Stimulated activated CD4-positive, alpha-beta T cell treated with anti-CD3 and anti-CD28 coated beads, Interleukin-2, amount 100 ng/mL, for 4 hours (primary cell): ENCODE data around the gene ETFA.
A peak's percentile ranks its signal among the peaks of the same experiment; 100 is the strongest.

Source experiments
- DNase-seq: peaks from one replicate; pipeline ENCODE4 v3.0.0-alpha.2; 2020; ENCODE audit warnings: low read depth

ETFA gene

GRCh38 chr15:76340198-76340802, 29.0 kb upstream of the ETFA start:
- no peak for DNase-seq

DNA sequence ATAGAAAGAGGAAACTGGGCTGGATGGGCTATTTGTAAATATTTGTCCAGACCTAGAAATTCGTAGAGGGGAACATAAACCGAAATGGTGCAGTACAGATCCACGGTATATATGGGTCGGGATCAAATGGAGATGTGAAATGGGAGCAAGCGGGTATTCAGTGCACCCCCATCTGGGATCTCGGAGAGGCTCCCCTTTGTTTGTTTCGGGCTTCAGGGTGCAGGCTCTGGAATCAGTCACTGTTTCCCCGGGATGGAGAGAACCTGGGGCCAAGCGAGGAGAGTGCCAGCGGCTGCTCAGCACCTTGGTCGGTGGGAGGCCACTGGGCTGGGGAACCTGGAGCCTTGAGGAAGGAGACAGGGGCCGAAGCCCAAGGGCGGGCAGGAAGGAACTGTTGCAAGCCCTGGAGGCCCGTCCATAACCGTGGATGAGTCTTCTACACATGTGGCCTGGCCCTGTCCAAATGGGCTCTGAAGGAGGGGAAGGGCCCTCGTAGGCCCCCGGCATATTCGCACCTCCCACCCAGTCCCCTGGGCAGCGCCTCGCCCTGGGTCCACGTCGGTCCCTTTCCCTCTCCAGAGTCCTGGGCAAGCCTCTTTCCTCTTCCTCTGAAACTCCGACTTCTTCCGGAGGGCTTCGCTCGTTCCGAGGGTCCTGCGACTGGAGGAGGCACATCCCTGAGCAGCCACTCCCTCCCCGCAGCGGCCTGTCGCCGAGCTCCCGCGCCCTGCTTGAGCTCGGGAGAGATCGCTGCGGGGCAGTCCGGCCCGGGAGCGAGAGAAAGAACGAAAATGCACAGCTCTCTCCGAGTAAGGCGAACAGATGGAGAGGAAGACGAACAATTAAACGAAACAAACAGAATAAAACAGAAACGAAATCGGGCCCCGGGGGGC, 28.3 kb upstream of the ETFA start:
- no peak for DNase-seq

DNA sequence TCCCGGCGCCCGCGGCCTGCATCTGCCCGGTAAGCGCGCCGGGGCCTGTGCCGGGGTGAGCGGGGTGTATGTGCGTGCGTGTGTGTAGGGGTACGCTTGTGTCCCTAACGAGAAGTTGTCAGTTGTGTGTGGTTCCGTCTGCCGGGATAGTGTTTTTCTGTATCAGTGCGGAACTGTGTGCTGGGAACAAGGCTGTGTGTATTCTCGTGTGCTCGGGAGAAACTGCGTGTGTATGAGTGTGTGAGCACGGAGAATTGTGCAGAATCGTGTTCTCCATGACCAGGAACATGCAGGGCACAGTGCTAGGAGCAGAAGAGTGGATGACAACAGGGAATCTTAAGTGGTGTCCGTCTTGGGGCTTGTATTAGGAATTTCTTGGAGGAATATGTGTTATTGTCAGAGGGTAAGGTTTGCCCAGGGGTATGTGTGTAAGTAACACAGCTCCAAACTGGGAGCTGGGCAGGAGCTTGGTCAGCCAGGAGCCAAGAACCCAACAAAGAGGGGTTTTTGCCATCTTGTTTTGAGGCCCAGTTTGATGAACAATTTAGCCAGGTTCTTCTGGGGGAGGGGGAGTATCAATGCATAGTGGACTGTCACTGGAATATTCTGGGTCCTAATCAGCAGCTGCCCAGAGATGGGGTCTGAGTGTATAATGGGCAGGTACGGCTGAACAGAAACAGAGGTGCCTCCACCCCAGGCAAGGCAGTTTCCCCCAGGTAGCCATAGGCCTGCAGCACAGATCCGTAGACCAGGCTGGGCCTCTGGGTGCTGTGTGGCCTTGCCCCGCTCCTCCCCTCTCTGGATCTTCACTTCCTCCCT, 27.4 kb upstream of the ETFA start:
- DNase-seq, result no peak

- no peak for DNase-seq
Measured at GRCh38 chr15:76337696-76338485, 26.6 kb upstream of the ETFA start.

DNA sequence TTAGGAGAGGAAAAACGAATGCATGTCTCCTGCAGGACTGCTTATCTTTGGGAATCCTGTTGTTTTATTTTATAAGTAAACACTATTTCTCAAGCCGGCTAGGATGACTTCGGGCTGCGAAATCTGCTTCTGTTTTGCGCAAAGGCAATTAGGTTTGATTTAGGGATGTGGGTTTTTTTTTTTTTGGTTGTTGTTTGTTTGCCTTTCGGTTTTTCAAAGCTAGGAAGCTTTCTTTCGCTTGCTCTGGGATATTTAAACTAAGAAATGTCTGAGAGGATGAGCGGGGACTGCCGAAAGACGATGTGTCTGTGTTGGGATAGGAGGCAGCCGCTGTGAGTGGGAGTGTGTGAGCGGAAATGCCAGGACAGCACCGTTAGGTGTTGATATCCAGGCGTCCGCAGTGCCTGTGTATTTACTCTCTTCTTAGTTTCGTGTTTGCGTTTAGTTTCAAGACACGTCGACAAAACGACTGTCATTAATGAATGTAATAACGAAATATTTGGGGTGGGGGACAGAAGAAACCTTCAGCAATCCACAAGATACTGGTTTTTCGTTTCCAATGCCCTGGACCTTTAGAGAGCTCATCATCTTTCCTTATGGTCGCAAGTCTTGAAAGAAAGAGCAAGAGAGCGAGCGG, 25.9 kb upstream of the ETFA start:
- no peak for DNase-seq

DNA sequence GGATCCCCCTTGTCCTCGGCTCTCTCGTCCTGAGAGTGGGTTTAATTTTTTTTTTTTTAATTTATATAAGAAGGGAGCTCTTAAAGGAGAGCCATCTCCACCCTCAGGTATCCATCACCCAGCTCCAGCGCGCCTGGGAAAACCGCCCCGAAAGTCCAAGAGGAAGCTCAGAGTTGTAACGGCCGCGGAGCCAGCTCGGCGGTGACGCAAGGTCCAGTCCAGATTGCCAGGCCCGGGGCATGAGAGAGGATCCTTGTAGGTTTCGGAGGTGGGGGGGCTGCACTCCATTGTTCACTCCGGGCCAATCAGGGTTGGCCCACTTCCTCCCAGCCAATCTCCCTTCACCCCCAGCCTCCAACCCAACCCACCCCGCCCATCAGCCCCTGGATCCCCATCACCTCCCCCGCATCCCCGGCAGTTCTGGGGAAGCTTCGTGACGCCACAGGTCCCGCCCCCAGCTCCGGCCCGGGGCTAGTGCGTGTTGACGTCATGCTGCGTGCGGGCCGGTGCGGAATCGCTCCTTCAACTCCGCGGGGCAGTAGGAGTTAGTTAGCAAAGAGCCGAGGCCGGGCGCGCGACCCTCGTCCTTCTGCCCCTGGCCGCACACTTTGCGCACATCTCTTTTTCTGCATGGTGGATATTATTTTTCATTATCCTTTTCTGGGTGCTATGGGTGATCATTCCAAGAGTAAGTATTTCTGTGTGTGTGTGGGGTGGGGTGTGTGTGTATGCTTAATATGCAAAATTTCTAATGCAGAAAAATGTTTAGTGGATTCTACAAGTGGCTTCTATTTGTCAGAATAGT, 25.2 kb upstream of the ETFA start, which contains the start of gene ISL2:
ISL2 (plus strand) TSS at position 520 of the 805 bp plus-strand sequence; CDS start at position 631, 111 bp downstream.
- DNase-seq, result peak; percentile 54

- DNase-seq, result no peak
Measured at GRCh38 chr15:76335307-76336253, 24.3 kb upstream of the ETFA start.

- no peak for DNase-seq
Measured at GRCh38 chr15:76334438-76335306, 23.4 kb upstream of the ETFA start.

- no peak for DNase-seq
Measured at GRCh38 chr15:76333720-76334437, 22.6 kb upstream of the ETFA start.

DNA sequence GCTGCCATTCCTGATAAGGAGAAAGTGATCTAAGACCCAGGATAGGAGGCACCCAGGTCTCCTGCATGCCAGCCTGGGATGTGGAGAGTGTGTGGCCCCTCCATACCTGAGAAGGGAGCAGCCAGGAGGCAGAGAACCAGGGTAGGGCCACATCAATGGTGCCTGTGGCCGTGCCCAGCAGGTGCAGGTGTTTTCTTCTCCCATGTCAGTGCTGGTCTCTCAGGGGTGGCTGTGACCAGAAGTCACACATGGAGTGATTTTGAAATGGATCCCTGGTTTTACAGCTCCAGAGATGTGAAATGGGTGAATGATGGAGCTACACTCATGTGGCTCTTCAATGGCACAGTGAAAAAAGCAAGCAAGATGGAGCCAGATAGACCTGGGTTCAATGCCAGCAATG, 22.0 kb upstream of the ETFA start:
- DNase-seq, result no peak

- no peak for DNase-seq
Measured at GRCh38 chr15:76332796-76333195, 21.5 kb upstream of the ETFA start.

GRCh38 chr15:76330080-76330680, 18.9 kb upstream of the ETFA start:
- DNase-seq, result no peak

DNA sequence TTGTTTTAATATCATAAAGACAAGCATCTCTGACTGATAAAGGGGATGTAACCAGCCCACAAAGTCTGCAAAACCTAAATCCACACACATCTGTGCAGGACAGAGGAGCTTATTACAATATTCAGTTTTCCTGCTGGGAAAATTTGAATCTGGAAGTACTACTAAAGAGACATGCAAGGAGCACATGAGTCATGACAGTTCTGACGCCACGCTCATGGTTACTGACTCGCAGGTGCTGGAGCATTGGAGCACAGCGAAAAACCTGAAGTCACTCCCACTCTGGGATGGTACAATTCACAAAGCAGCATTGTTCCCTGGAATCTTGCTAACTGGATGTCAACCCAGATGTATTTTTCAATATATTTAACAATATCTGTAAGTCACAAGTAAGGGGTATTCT, 17.7 kb upstream of the ETFA start:
- DNase-seq, result no peak

- DNase-seq, result no peak
Measured at GRCh38 chr15:76328106-76328696, 16.9 kb upstream of the ETFA start.

GRCh38 chr15:76327191-76328105, 16.2 kb upstream of the ETFA start:
- no peak for DNase-seq

GRCh38 chr15:76325704-76326103, 14.4 kb upstream of the ETFA start:
- DNase-seq, result no peak
